ENCODE measurements around the gene CLRN1.

CLRN1 gene

DNA sequence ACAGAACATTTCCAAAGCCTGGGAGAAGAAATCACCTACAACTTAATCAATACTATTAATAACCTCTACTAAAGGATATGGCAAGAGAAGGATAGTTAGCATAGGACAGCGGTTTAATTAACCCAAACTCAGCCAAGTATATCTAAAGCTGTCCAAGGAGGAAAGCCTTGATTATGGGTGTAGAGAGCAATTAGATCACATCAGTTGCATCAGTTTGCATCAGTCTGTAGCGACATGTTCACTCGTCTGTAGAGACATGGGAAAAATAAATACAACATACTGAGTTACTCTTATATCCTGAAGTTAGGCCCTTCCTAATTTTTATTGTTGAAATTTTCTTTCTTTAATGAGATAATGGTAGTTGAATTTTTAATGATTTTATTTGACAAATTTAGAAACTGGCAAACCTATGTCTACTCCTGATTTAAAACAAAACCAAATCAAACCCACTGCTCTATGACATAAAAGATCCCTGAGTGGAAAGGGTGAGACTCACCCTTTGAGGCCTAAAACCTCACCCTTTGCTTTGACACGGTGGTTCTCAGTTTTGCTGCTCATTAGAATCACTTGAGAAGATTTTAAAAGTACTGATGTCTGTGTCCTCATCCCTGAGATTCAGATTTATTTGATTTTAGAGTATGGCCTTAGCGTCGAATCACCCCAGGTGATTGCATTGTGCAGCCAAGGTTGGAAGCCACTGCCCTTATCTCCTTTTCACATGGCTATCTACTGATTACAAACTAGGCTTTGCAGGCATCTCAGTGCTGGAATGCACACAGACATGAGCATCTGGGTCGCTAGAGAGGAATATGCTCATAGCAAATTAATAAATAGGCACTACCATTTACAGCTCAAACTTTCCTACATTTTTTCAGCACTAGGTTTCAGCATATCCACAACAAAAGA is 2.8 kb upstream of the CLRN1 start:
- DNase-seq: no peak

DNA sequence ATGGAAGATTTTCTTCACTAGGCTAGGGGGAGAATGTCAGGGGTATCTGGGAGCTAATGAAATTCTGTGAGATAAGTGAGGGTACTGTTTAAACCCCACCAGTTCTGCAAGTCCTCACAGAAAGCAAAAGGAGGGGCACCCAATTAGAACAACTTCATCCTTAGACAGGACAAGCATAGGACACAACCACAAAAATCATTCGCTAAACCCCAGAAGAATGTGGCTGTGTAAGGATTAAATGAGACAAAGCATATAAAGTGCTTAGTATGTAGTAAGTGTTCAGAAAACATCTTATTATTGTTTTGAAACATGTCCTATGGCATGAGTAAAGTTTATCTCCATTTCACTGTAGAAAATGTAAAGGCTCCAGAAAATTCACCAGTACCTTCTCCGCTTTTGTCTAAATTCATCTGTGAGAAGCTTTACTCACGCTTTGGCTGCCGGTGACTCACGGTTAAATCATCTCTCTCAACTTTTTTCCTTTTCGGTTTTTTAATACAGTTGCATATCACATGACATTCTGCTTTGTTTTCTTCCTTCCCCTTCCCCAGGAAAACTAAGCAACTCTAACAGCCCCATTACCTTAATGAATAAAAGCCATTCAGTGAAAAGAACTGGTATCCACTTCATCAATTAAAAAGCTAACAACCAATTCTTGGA is 1.7 kb downstream of the CLRN1 start:
- DNase-seq: no peak

DNA sequence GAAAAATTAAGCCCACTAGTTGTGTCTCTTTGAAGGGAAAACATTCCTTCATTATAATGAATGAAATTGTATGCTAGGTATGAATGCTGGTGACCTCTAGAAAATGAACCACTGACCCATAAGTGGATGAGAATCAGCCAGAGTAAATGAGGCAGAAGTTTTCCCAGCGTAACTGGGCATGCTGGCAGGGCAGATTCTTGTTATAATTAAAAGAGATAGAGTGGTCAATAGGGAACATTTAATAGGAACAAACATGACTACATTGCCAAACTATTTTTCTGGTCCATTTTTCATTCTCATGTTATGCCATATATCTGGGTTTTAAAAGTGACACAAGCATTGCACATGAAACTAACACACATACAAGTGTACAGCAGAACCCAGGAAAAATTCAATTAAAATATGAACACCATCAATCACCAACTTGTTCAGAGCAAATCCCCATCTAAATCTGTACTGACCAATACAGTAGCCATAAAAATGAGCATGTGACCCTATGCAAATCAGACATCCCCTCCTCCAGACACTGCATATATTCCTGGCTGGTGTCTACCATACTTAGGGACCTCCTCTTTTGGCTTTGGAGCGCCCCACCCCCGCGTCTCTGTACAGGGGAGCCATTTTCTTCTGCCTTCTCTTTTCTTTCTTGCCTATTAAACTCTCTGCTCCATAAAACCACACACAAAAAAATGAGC is 4.0 kb downstream of the CLRN1 start:
- no peak for DNase-seq

GRCh38 chr3:150965436-150965835 is 7.1 kb downstream of the CLRN1 start:
- DNase-seq: no peak

GRCh38 chr3:150961949-150962348 is 10.6 kb downstream of the CLRN1 start:
- DNase-seq: no peak

- DNase-seq: no peak
Measured at GRCh38 chr3:150960708-150961684, 11.5 kb downstream of the CLRN1 start.

- DNase-seq: no peak
Measured at GRCh38 chr3:150958683-150959082, 13.8 kb downstream of the CLRN1 start.

DNA sequence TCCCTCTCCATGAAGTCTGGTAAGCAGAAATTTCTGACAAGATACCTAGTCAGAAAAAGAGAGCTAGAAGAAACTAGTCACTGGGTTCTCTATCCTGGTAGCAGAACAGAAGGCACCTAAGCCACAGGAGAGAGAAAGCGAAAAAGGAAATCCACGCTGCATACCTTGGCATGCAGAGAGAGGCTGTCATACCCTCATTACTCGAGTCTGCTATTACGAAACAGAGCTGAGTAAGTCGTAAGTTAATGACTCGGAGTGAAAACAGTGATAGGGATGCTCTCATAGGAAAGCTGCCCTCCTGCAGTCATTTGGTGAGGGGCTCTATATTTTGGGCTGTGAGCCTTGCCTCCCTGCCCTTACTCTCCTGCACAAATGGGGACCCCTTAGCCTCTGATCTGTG is 16.2 kb downstream of the CLRN1 start:
- DNase-seq: no peak

- DNase-seq: no peak
Measured at GRCh38 chr3:150951923-150952322, 20.6 kb downstream of the CLRN1 start.

- no peak for DNase-seq
Measured at GRCh38 chr3:150945226-150946032, 27.1 kb downstream of the CLRN1 start.

- DNase-seq: no peak
Measured at GRCh38 chr3:150942221-150942620, 30.3 kb downstream of the CLRN1 start.

DNA sequence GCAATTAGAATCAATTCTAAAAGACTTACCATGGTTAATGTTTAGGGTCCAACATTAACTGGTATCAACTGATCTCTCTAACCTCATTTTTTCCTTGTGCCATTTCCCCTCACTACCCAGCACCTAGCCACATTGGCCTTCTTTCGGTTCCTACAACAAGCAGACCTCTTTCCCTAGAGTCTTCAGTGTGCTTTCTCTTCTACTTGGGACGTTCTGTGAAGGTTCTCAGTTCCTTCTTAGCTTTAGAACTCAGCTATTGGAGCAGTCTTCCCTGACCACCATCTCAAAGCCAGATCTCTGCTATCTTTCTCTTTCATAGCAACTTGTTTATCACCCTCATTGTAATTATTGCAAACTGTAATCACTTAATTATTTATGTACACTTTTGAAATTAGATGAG is 35.8 kb downstream of the CLRN1 start:
- DNase-seq: no peak

DNA sequence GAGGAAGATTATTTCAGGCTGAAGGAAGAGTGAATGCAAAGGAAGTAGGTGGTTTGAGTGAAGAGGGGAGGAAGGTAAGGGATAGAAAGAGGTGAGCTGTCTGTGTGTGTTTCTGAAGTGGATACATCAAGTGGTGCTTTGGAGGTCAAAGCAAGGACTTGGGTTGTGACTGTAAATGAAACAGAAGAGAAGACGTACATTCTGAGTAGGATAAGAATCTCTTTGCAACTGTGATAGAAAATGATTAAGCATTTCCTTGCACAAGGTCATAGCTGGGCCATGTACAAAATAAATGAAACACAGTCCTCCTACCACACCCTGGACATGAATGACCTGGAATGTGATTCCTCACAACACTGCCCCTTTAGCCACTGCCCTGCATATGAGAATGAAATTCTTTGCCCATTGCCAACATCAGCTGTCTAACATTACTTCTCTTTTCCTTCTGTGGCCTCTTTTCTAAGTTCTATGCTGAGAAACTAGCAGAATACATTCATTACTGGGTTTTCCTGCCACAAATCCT is 39.0 kb downstream of the CLRN1 start:
- DNase-seq: no peak

DNA sequence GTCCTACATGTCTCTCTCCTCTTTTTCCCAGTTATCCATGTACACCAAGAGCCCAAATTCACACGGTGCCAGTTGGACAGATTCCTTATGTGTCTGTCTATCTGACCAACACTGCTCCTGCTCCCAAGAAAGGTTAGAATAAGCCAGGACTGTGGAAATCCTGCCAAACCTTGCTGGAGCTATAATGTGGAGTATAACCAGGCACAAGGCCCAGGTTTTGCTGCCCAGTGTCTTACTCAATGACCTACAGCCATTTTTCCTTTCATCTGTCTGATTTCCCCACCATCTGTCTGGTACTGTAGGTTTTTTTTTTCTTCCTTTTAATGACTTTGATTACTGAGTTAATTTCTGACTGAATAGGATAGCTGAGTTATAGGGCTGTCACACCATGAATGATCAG is 40.8 kb downstream of the CLRN1 start:
- DNase-seq: no peak

DNA sequence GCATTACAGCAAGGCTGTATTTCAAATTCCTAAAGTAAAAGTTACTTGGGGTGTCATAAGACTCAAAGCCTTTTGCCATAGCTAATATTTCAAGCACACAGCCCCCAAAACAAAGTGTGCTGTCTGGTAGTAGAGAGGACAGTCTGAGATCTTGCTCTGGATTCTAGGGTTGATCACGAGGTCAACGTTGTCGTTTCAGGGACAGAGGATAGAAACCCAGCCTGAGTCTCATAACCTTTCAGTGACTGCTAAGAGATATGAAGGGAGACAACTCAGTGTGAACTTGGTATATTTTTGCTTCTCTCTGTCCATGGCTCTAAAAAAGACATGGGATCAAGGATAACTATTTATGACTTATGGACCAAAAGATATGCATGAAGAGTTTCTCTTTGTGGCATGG is 41.7 kb downstream of the CLRN1 start:
- DNase-seq: no peak

GRCh38 chr3:150928234-150928633 is 44.3 kb downstream of the CLRN1 start:
- no peak for DNase-seq

- DNase-seq: no peak
Measured at GRCh38 chr3:150926328-150926727, 46.2 kb downstream of the CLRN1 start.

- no peak for DNase-seq
Measured at GRCh38 chr3:150925751-150926201, 46.8 kb downstream of the CLRN1 start.

DNA sequence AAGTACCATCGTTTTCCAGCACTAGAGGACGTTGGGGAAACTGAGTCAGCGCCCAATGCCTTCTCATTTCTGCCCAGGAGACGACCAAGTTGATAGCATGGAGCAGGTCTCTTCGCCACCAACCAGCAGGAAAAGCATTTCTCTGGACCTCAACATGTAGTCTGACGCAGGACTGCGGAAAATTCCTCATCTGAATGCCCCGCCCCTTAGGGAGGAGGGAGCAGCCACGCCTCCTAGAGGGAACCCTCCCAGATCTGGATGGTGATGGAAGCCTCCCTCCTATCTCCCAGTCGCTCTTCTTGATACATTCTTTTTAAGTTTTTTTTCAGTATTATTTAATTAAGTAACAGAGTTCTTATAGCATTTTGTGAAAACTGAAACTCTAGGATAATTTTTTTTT is 49.9 kb downstream of the CLRN1 start:
- no peak for DNase-seq

DNA sequence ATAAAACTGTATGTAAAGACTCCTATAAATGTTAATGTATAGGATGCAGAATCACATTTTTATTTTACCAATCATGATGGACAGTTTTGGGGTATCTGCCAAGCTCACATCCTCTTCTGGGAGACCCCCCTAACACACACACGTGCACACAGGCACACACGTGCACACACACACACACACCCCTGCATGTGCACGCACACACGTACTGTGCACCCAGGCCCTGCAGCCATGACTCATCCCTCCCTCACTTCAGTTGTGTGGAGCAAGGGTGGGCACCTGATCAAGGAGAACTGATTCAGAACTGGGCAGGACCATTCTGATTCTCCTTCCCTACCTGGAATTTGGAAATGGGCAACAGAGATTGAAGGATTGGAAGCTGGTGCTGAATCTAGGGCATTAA is 51.3 kb downstream of the CLRN1 start:
- no peak for DNase-seq

DNA sequence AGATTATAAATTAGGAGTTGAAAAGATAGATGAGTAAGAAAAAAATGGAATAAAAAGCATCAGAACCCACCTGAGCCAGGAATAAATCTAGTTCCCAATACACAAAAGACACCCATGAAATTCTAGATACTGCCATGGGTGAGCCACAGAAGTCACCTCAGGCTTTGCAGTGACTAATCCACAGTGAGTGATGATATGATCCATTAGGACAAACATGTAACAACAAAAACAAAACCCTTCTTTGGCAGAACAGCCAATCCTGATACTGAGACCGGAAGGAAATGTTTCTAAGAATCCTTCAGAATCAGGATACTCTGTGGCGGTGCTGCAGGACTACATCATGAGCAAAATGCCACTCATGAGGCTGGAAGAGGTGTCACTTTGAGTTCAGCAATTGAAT is 52.3 kb downstream of the CLRN1 start:
- DNase-seq: no peak
